ENCODE results near the gene TMA7.
A peak's percentile ranks its signal among the peaks of the same experiment; 100 is the strongest.

Gene TMA7

DNA sequence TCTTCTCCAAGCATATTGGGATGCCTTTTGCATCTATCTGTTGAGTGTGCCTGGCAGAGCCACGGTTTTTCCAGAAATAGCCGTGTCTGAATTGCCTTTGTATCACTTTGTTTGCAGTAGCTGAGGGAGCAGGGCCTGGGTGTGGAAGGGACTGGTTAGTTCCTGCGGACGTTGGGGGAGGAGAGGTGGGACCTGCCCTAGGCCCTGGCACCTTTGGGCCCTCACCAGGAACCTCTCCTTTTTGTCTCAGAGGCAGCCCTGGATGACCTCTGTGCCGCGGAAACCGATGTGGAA lies 25.1 kb downstream of the TMA7 start:
- no peaks in the 10 kb centered on the region for H3K9me3 ChIP-seq (ENCODE audit: control insufficient read depth in 5 of 5, low read length in 5 of 5)
- H3K9ac ChIP-seq (ENCODE audit: low read length in 5 of 5): peak overlapping the region in 4 of 5 donors; percentile 21 to 96 (median 54)
- peaks cover 0 to 5% (median 0%) of the 10 kb centered on the region in 5 donors for H3K27me3 ChIP-seq (ENCODE audit: control insufficient read depth in 5 of 5, insufficient read depth in 4 of 5, low read length in 5 of 5)
- peaks cover 0 to 70% (median 46%) of the 10 kb centered on the region in 5 donors for H3K36me3 ChIP-seq (ENCODE audit: control insufficient read depth in 5 of 5, insufficient read depth in 5 of 5, low read length in 5 of 5)
- peaks cover 26 to 55% (median 53%) of the 10 kb centered on the region in 5 donors for H3K4me1 ChIP-seq (ENCODE audit: control insufficient read depth in 5 of 5, insufficient read depth in 5 of 5, low read length in 5 of 5)
- peak overlapping the region; percentile 99 for H3K27ac ChIP-seq (ENCODE audit: low read depth, low read length)
- peak overlapping the region in 3 of 5 donors; percentile 1 to 11 (median 2) for H3K4me3 ChIP-seq (ENCODE audit: low read depth in 1 of 5, low read length in 5 of 5)

DNA sequence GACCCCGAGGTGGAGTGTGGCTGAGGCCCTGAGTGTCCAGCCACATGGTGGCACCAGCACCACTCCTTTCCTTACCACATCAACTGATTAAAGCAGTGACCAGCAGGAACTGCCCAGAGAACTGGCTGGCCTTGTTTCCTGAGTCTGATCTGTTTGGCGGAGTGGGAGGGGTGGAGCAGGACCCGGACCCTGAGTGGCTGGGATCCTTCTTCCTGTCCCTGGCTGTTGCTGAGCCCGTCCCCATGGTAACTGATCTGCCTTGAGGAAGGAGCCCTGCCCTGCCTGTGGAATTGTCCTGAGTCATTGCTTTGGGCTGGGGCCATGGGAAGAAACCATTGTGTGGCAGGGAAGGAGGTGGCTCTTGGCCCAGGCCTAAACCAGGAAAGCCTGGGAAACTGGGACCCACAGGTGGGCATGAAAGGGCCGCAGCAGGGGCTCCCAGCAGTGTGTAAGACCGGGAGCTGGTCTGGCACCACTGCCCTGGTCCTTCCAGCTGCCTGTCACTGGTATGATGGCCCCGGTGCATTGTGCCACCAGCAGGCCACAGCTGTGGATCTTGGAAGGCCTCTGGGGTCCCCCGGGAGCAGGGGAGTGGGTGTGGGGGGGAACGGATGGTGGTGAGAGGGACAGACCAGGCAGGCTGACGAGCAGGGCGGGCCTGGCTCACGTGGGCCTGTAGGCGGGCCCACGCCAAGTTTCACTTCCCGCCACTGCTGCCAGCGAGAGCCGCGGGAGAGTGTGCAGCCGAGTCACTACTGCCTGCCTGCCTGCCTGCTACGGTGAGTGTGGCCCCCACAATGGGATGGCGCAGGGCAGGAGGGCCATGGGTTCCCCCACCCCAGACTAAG lies 25.7 kb downstream of the TMA7 start:
- peak overlapping the region; percentile 75 to 86 (median 78) for H3K4me3 ChIP-seq (ENCODE audit: low read depth in 1 of 5, low read length in 5 of 5)
- H3K9ac ChIP-seq (ENCODE audit: low read length in 5 of 5): peak overlapping the region; percentile 86 to 96 (median 90)
- peaks cover 26 to 60% (median 59%) of the 10 kb centered on the region in 5 donors for H3K4me1 ChIP-seq (ENCODE audit: control insufficient read depth in 5 of 5, insufficient read depth in 5 of 5, low read length in 5 of 5)
- H3K27me3 ChIP-seq (ENCODE audit: control insufficient read depth in 5 of 5, insufficient read depth in 4 of 5, low read length in 5 of 5): peaks cover 0 to 5% (median 0%) of the 10 kb centered on the region in 5 donors
- peaks cover 0 to 68% (median 40%) of the 10 kb centered on the region in 5 donors for H3K36me3 ChIP-seq (ENCODE audit: control insufficient read depth in 5 of 5, insufficient read depth in 5 of 5, low read length in 5 of 5)
- no peaks in the 10 kb centered on the region for H3K9me3 ChIP-seq (ENCODE audit: control insufficient read depth in 5 of 5, low read length in 5 of 5)
- peak overlapping the region; percentile 99 for H3K27ac ChIP-seq (ENCODE audit: low read depth, low read length)

DNA sequence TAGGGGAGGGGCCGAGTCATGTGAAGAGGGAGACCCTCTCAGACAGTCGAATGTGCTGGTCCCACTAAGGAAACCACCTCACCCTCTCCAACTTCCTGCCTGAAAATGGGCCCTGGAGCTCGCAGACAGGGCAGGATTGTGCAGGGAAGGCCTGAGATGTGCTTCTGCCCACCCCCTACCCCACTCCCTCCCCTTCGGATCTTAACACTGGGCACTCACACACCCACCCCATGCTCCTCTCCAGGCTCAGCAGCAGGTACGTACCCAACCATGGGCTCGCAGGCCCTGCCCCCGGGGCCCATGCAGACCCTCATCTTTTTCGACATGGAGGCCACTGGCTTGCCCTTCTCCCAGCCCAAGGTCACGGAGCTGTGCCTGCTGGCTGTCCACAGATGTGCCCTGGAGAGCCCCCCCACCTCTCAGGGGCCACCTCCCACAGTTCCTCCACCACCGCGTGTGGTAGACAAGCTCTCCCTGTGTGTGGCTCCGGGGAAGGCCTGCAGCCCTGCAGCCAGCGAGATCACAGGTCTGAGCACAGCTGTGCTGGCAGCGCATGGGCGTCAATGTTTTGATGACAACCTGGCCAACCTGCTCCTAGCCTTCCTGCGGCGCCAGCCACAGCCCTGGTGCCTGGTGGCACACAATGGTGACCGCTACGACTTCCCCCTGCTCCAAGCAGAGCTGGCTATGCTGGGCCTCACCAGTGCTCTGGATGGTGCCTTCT lies 26.5 kb downstream of the TMA7 start:
- H3K36me3 ChIP-seq (ENCODE audit: control insufficient read depth in 5 of 5, insufficient read depth in 5 of 5, low read length in 5 of 5): peaks cover 0 to 60% (median 34%) of the 10 kb centered on the region in 5 donors
- peaks cover 0 to 5% (median 0%) of the 10 kb centered on the region in 5 donors for H3K27me3 ChIP-seq (ENCODE audit: control insufficient read depth in 5 of 5, insufficient read depth in 4 of 5, low read length in 5 of 5)
- no peaks in the 10 kb centered on the region for H3K9me3 ChIP-seq (ENCODE audit: control insufficient read depth in 5 of 5, low read length in 5 of 5)
- H3K9ac ChIP-seq (ENCODE audit: low read length in 5 of 5): peak overlapping the region; percentile 86 to 96 (median 90)
- H3K4me1 ChIP-seq (ENCODE audit: control insufficient read depth in 5 of 5, insufficient read depth in 5 of 5, low read length in 5 of 5): peaks cover 26 to 66% (median 60%) of the 10 kb centered on the region in 5 donors
- H3K27ac ChIP-seq (ENCODE audit: low read depth, low read length): peak overlapping the region; percentile 99
- H3K4me3 ChIP-seq (ENCODE audit: low read depth in 1 of 5, low read length in 5 of 5): peak overlapping the region; percentile 75 to 86 (median 78)

DNA sequence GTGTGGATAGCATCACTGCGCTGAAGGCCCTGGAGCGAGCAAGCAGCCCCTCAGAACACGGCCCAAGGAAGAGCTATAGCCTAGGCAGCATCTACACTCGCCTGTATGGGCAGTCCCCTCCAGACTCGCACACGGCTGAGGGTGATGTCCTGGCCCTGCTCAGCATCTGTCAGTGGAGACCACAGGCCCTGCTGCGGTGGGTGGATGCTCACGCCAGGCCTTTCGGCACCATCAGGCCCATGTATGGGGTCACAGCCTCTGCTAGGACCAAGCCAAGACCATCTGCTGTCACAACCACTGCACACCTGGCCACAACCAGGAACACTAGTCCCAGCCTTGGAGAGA lies 27.0 kb downstream of the TMA7 start:
- Histone ChIP-seq H3K4me3 (ENCODE audit: low read depth in 1 of 5, low read length in 5 of 5) (peak overlapping the region; percentile 58 to 86 (median 78)), H3K27me3 (ENCODE audit: control insufficient read depth in 5 of 5, insufficient read depth in 4 of 5, low read length in 5 of 5) (peaks cover 0 to 5% (median 0%) of the 10 kb centered on the region in 5 donors), H3K4me1 (ENCODE audit: control insufficient read depth in 5 of 5, insufficient read depth in 5 of 5, low read length in 5 of 5) (peaks cover 26 to 71% (median 65%) of the 10 kb centered on the region in 5 donors), H3K9me3 (ENCODE audit: control insufficient read depth in 5 of 5, low read length in 5 of 5) (no peaks in the 10 kb centered on the region), H3K27ac (ENCODE audit: low read depth, low read length) (peak overlapping the region; percentile 99), H3K36me3 (ENCODE audit: control insufficient read depth in 5 of 5, insufficient read depth in 5 of 5, low read length in 5 of 5) (peaks cover 0 to 58% (median 34%) of the 10 kb centered on the region in 5 donors), H3K9ac (ENCODE audit: low read length in 5 of 5) (peak overlapping the region in 4 of 5 donors; percentile 84 to 90 (median 86))

DNA sequence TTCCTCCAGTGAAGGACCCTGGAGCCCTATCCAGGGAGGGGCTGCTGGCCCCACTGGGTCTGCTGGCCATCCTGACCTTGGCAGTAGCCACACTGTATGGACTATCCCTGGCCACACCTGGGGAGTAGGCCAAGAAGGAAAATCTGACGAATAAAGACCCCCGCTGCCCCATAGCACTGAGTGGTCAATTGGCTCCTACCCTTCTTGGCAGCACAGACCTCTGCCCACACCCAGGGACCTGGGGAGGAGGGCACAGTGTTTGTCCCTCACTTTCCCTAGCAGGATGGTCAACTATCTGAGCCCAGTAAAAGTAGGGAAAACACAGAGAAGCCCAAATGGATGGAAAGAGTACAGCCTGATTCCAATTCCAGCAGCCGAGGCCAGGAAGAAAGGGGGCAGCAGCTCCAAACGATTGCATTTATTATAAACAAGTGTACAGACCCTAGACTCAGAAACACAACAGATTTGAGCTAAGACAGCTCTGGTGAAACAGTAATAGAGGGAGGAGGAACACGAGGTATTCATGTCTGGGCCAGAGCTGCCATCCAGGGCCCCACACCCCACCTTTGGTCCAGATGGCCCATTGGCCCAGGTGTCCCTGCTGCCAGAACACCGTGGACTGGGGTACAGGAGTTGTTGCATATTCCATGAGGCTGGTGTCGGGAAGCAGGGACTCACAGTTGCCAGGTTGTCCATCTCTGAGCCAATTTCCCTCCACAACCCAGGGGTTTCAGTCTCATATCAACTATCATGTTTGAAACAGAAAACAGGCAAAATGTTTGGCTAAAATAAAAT lies 27.6 kb downstream of the TMA7 start:
- H3K27me3 ChIP-seq (ENCODE audit: control insufficient read depth in 5 of 5, insufficient read depth in 4 of 5, low read length in 5 of 5): peaks cover 0 to 5% (median 0%) of the 10 kb centered on the region in 5 donors
- H3K36me3 ChIP-seq (ENCODE audit: control insufficient read depth in 5 of 5, insufficient read depth in 5 of 5, low read length in 5 of 5): peaks cover 0 to 58% (median 34%) of the 10 kb centered on the region in 5 donors
- H3K27ac ChIP-seq (ENCODE audit: low read depth, low read length): peak overlapping the region; percentile 99
- H3K9me3 ChIP-seq (ENCODE audit: control insufficient read depth in 5 of 5, low read length in 5 of 5): no peaks in the 10 kb centered on the region
- H3K4me3 ChIP-seq (ENCODE audit: low read depth in 1 of 5, low read length in 5 of 5): peak overlapping the region; percentile 58 to 86 (median 78)
- peak overlapping the region in 4 of 5 donors; percentile 84 to 90 (median 86) for H3K9ac ChIP-seq (ENCODE audit: low read length in 5 of 5)
- H3K4me1 ChIP-seq (ENCODE audit: control insufficient read depth in 5 of 5, insufficient read depth in 5 of 5, low read length in 5 of 5): peaks cover 26 to 76% (median 71%) of the 10 kb centered on the region in 5 donors

DNA sequence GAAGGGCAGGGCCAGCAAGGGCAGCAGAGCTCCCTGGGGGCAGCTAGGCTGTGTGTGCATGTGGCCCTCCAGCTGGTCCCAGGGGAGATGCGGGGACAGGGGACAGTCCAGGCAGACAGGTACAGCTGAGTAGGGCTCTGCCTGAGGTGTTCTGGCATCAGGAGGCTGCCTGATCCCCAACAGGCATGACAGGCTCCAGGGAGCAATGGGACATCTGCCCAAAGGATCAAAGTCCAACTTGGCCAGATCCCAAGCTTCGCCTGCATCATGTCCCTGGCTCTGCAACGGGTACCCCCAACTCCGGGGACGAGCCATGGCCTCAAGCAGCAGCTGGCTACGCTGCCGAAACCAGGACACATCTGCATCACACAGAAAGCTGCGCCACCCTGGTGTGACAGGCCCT lies 28.3 kb downstream of the TMA7 start:
- Histone ChIP-seq H3K27me3 (ENCODE audit: control insufficient read depth in 5 of 5, insufficient read depth in 4 of 5, low read length in 5 of 5) (peaks cover 0 to 5% (median 0%) of the 10 kb centered on the region in 5 donors), H3K27ac (ENCODE audit: low read depth, low read length) (peak overlapping the region; percentile 99), H3K9ac (ENCODE audit: low read length in 5 of 5) (peak overlapping the region in 1 of 5 donors; percentile 90), H3K4me1 (ENCODE audit: control insufficient read depth in 5 of 5, insufficient read depth in 5 of 5, low read length in 5 of 5) (peaks cover 28 to 82% (median 77%) of the 10 kb centered on the region in 5 donors), H3K4me3 (ENCODE audit: low read depth in 1 of 5, low read length in 5 of 5) (no peak overlapping the region), H3K36me3 (ENCODE audit: control insufficient read depth in 5 of 5, insufficient read depth in 5 of 5, low read length in 5 of 5) (peaks cover 0 to 53% (median 33%) of the 10 kb centered on the region in 5 donors), H3K9me3 (ENCODE audit: control insufficient read depth in 5 of 5, low read length in 5 of 5) (no peaks in the 10 kb centered on the region)

DNA sequence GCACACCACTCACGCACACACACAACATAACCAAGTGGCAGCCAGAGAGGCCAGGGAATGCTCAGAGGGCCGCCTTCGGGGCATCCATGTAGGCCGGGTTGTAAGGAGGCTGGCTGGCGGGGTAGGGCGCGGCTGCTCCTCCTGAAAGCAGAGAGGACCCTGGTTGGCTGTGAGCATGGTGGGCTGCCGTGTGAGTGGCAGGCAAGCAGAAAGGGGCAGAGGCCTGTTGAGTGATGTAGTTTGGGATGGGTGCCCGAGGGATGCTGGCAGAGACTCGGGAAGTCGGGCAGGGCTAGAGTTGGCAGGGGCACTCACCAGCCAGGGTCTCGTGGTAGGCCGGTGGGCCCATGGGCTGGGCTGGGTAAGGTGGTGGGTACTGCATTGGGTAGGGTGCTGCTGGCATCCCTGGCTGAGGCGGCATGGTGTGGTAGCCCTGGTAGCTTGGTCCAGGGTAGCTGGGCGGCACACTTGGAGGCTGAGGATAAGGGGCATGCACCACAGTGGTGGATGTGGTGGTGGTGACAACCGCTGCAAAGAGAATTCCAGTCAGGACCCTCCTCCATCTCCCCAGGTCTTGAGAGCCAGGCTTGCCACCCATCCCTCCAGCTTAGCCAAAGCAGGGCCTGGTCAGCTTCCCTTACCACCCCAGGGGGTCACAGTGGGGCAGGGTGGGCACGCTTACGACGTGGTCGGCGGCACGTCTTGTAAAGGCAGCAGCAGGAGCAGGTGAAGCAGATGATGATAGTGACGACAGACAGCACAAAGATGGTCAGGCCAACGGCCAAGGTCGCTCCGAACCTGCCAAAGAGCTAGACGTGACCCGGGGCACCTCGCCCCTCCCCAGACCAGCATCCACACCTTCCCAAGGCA lies 29.2 kb downstream of the TMA7 start:
- H3K27me3 ChIP-seq (ENCODE audit: control insufficient read depth in 5 of 5, insufficient read depth in 4 of 5, low read length in 5 of 5): peaks cover 0 to 5% (median 0%) of the 10 kb centered on the region in 5 donors
- peak overlapping the region in 1 of 5 donors; percentile 5 for H3K4me3 ChIP-seq (ENCODE audit: low read depth in 1 of 5, low read length in 5 of 5)
- H3K4me1 ChIP-seq (ENCODE audit: control insufficient read depth in 5 of 5, insufficient read depth in 5 of 5, low read length in 5 of 5): peaks cover 29 to 86% (median 80%) of the 10 kb centered on the region in 5 donors
- H3K27ac ChIP-seq (ENCODE audit: low read depth, low read length): peak overlapping the region; percentile 41
- H3K36me3 ChIP-seq (ENCODE audit: control insufficient read depth in 5 of 5, insufficient read depth in 5 of 5, low read length in 5 of 5): peaks cover 0 to 45% (median 32%) of the 10 kb centered on the region in 5 donors
- no peaks in the 10 kb centered on the region for H3K9me3 ChIP-seq (ENCODE audit: control insufficient read depth in 5 of 5, low read length in 5 of 5)
- H3K9ac ChIP-seq (ENCODE audit: low read length in 5 of 5): peak overlapping the region in 2 of 5 donors; percentile 0 to 90

DNA sequence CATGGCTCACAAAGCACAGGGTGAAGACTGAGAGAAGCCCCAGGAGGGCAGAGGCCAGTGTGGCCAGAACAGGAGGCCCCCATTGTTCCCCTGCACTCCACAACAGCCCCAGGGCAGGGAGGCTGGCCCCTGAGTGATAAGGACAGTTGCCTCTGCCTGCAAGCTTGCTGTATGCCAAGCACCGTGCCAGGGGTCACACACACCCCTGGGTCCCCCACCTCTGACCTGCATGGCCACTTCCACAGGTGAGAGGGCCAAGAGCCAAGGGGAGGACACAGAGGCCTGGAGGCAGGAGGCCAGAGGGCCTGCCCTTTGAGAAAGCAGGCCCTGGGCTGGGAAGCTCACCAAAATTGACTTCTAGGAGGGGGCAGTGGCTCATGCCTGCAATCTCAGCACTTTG lies 30.2 kb downstream of the TMA7 start:
- Histone ChIP-seq H3K4me3 (ENCODE audit: low read depth in 1 of 5, low read length in 5 of 5) (no peak overlapping the region), H3K27ac (ENCODE audit: low read depth, low read length) (peak overlapping the region; percentile 41), H3K9ac (ENCODE audit: low read length in 5 of 5) (peak overlapping the region in 1 of 5 donors; percentile 0), H3K36me3 (ENCODE audit: control insufficient read depth in 5 of 5, insufficient read depth in 5 of 5, low read length in 5 of 5) (peaks cover 0 to 39% (median 29%) of the 10 kb centered on the region in 5 donors), H3K4me1 (ENCODE audit: control insufficient read depth in 5 of 5, insufficient read depth in 5 of 5, low read length in 5 of 5) (peaks cover 27 to 80% (median 74%) of the 10 kb centered on the region in 5 donors), H3K27me3 (ENCODE audit: control insufficient read depth in 5 of 5, insufficient read depth in 4 of 5, low read length in 5 of 5) (peaks cover 0 to 5% (median 0%) of the 10 kb centered on the region in 5 donors), H3K9me3 (ENCODE audit: control insufficient read depth in 5 of 5, low read length in 5 of 5) (no peaks in the 10 kb centered on the region)

DNA sequence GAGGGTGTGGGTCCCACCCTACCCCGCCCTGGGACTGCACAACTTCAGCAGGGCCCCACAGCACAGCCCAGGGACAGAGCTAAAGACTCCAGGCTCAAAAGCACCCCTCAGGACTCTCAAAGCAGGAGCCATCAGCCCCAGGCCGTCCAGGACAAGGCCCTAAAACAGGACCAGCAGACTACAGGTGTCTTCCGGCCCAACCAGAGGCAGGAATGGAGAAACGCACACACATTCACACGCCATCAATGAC lies 32.5 kb downstream of the TMA7 start:
- H3K9ac ChIP-seq (ENCODE audit: low read length in 5 of 5): peak overlapping the region; percentile 87 to 99 (median 94)
- no peaks in the 10 kb centered on the region for H3K27me3 ChIP-seq (ENCODE audit: control insufficient read depth in 5 of 5, insufficient read depth in 4 of 5, low read length in 5 of 5)
- H3K9me3 ChIP-seq (ENCODE audit: control insufficient read depth in 5 of 5, low read length in 5 of 5): no peaks in the 10 kb centered on the region
- H3K4me1 ChIP-seq (ENCODE audit: control insufficient read depth in 5 of 5, insufficient read depth in 5 of 5, low read length in 5 of 5): peaks cover 12 to 59% (median 52%) of the 10 kb centered on the region in 5 donors
- peaks cover 0 to 42% (median 29%) of the 10 kb centered on the region in 5 donors for H3K36me3 ChIP-seq (ENCODE audit: control insufficient read depth in 5 of 5, insufficient read depth in 5 of 5, low read length in 5 of 5)
- peak overlapping the region; percentile 83 to 99 (median 97) for H3K4me3 ChIP-seq (ENCODE audit: low read depth in 1 of 5, low read length in 5 of 5)
- peak overlapping the region; percentile 97 for H3K27ac ChIP-seq (ENCODE audit: low read depth, low read length)
